HG02840 (cell line): ENCODE results near the gene CHMP5.
"Not testable (repeated sequence)": the region's sequence is repeated elsewhere in the genome, so short reads cannot be mapped to it uniquely, and the experiment has no call there.

Source experiments
- ATAC-seq: cut with Tn5 transposase; IDR thresholded peaks from one replicate; pipeline ENCODE4 v1.9.1; 2021; ENCODE audit warnings: mild to moderate bottlenecking, moderate library complexity, moderate number of reproducible peaks; ENCODE audit not compliant: unreplicated experiment, low FRiP score

CHMP5 gene

DNA sequence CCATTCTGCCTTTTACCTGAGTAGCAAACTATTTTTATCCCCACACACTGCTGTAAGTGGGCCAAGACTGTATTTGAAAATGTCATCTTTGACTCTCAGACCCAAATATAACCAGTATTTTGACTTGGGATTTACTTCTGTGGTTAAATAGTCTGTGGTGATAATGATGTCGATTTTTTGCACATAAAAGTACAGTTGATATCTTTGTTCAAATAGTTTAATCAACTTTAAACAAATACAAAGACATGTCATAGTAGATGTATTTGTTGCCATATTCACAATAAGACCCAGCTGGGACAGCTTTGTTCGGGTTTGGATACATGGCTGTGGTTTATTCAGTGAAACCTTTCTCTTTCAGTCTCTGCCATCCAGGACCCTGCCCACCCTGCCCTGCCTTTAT lies 45.9 kb downstream of the CHMP5 start:
- no peak for ATAC-seq

DNA sequence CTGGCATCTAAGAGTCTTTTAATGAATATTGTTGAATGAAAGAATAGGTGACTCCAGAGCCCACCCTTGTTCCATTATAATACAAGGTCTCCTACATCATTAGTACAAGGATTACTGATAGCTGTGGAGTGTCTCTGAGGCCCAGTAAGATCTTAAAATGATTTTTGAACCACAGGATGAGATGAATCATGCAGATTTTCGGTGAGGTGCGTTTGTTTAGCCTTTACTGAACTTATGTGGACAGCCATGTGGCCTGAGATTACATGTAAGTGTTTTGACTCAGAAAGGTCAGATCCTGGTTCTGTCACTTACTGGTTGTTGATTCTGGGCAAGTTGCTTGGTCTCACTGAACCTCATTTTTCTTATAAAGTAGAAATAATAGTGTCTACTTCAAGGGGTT lies 47.1 kb downstream of the CHMP5 start:
- no peak for ATAC-seq

DNA sequence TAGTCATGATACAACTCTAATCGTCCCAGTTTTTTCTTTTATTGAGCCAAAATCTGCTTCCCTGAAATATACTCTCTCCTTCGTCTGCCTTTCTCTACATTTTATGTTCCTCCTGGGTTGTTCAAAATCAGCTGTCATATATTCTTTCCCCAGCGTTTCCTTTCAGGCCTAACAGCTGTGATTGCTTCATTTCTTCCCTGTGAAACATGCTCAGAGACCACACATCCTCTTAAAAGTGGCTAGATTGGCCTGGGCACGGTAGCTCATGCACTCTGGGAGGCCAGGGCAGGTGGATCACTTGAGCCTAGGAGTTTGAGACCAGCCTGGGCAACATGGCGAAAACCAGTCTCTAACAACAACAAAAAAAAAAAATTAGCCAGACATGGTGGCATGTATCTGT lies 50.5 kb downstream of the CHMP5 start:
- no peak for ATAC-seq

DNA sequence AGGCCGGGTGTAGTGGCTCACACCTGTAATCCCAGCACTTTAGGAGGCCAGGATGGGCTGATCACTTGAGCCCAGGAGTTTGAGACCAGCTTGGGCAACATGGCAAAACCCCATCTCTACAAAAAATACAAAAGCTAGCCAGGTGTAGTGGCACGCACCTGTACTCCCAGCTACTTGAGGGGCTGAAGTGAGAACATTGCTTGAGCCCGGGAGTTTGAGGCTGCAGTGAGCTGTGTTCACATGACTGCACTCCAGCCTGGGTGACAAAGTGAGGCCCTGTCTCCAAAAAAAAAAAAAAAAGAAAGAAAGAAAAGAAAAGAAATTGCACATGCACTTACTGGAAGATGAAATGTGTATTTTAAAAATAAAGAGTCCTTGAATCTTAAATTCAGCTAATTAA lies 52.3 kb downstream of the CHMP5 start:
- not testable (repeated sequence) for ATAC-seq

DNA sequence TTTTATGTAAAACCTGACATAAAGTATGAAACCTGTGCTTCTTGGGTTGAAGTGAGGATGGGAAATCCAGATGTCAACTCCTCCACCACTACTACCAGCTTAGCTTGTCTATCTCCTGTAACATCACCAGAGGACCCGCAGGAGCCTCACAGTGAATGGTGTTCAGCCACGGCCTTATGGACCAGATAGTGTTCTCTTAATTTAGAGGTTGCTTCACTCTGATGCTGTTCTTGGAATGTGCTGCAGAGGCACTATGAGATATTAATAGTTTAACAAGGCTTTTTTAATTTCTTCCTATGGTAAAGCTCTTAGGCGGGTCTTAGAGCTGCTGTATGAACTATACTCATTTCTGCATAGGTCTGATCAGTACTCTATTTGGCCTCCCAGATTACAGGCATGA lies 53.4 kb downstream of the CHMP5 start:
- no peak for ATAC-seq

DNA sequence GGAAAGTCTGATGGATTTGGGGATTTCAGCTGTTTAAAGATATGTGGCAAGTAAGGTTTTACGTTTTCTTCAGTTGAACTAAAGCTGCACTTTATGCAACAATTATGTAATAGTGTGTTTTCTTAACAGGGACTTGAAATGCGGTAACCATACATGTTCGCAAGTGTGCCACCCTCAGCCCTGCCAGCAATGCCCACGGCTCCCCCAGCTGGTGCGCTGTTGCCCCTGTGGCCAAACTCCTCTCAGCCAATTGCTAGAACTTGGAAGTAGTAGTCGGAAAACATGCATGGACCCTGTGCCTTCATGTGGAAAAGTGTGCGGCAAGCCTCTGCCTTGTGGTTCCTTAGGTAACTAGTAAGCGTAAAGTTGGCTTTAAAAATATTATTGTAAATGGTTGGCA lies 53.9 kb downstream of the CHMP5 start:
- ATAC-seq, result no peak

DNA sequence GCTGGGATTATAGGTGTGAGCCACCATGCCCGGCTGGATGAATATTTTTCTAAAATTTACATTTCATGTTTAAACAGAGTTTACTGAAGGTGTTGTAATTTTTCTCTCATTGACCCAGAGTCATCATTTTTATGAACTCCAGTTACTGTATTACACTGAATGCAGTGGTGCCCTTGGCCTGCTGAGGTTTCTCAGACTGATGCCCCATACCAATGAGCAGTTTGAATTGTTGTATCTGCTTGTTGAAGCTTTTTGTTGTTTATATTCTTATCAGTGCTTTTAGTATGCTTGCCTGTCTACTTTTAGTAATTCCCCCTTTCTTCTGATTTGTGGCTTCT lies 55.4 kb downstream of the CHMP5 start:
- ATAC-seq, result no peak

DNA sequence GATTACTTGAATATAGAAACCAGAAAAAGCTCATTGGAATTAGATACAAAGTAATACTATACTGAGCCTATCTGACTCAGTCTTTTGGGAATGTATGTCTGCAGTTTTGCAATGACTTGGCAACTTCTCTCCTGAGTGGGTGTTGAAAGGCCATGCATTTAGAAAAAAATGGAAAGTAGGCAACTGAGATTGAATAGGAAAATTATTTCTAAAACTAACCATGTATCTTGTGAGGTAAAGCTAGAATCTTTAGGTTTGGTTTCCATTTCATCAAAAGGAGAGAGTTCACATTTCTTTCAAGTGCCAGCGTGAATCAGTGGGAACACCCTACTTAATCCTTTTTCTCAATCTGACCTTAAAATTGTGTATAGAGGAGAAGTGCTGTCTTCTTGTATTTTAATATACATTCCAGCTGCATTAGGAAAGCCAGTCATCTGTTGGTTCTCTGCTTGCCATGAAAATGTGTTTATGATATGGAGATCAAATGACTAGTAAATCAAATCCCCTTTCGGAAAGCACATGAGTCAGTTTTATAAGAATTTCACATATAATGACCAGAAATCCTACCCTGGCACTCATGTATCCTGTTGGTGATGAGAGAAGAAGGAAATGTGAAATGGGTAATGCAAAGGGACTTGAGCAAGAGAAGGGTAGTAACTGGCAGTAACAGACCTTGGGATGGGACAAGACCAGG lies 55.9 kb downstream of the CHMP5 start:
- ATAC-seq, result no peak

DNA sequence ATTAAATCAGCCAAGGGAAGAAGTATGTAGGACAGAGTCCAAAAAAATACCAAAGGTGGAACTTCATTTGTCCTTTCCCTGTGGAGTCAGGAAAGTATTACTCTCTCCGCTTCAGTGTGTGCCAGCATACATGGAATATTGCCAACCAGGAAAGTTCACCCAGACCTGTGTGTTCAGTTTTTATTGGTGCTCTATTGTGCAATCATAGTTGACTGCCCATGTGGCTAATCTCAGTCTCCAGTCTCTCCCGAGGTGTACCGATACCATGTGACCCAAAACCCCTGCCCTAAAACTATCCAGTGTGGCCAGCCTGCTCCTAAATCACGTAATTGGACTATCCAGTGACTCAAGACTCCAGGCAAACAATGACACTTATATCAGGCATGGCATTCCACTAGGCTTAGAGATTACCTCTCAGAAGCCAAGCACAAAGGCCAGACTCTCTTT lies 64.3 kb downstream of the CHMP5 start:
- no peak for ATAC-seq

DNA sequence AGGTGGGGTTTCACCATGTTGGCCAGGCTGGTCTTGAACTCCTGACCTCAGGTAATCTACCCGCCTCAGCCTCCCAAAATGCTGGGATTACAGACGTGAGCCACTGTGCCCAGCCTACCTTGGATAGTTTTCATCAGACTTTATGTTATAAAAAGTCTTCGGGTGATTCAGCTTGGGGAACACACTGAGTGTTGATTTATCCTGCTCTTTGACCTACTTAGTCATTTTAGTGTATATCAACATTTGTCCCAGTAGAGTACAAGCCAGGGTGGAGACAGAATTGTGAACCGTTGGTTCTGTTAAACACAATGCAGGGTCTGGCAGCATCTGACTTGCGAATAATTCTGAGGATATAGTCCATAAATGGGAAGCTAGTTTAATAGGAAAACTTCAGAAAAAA lies 65.1 kb downstream of the CHMP5 start:
- ATAC-seq, result no peak

DNA sequence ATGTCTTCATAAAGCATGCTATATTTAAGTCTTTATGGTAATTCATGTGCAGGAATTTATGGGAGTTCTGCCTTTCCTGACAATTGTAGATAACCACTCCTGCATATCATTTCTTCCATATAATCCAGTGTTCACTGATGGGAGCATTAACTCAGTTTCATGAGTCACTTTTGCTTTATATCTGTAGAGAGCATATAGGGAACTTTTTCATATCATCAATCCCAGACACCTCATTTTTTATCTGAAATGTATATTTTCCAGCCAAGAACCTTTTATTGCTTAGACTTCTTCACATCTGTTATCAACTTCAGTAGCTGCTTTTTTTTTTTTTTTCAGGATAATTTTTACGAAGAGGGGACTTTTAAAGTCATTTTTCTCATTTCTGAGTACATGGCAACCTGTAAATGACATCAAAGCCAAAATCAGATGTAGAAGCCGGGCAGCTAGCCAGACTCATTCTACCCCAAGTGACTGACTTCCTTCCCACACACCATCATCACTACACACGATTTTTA lies 66.6 kb downstream of the CHMP5 start:
- ATAC-seq, result no peak
